T-helper 1 cell treated with Interleukin-12 subunit alpha and Interleukin-12 subunit beta and Interleukin-4 antibody, amounts not matched to agents 30 μg/mL and 1 μg/mL, for 36 hours (primary cell): ENCODE data around the gene CCS.

Experiments used
- H3K27ac Mint-ChIP-seq: one replicate; pipeline ENCODE4 v1.8.0; 2021; ENCODE audit warnings: mild to moderate bottlenecking, mixed read lengths
- H3K27me3 Mint-ChIP-seq: one replicate; pipeline ENCODE4 v1.8.0; 2021; ENCODE audit warnings: low read depth, mixed read lengths
- H3K36me3 Mint-ChIP-seq: one replicate; pipeline ENCODE4 v1.8.0; 2021; ENCODE audit warnings: low read depth, mixed read lengths
- H3K4me1 Mint-ChIP-seq: one replicate; pipeline ENCODE4 v1.8.0; 2021; ENCODE audit warnings: low read depth, mixed read lengths
- H3K4me3 Mint-ChIP-seq: one replicate; pipeline ENCODE4 v1.8.0; 2021; ENCODE audit warnings: mild to moderate bottlenecking, moderate library complexity, mixed read lengths
- H3K9me3 Mint-ChIP-seq: one replicate; pipeline ENCODE4 v1.8.0; 2021; ENCODE audit warnings: mixed read lengths

CCS gene

GRCh38 chr11:66556086-66556485 lies 36.9 kb upstream of the CCS start:
- peaks cover 8% of the 10 kb centered on the region for H3K27me3 Mint-ChIP-seq
- H3K4me1 Mint-ChIP-seq = no peaks in the 10 kb centered on the region
- H3K4me3 Mint-ChIP-seq = no peak overlapping the region
- H3K36me3 Mint-ChIP-seq = no peaks in the 10 kb centered on the region
- no peaks in the 10 kb centered on the region for H3K9me3 Mint-ChIP-seq
- H3K27ac Mint-ChIP-seq = no peak overlapping the region

- Mint-ChIP-seq H3K36me3 (no peaks in the 10 kb centered on the region), H3K4me3 (no peak overlapping the region), H3K27ac (no peak overlapping the region)
Measured at GRCh38 chr11:66557733-66558326, 35.2 kb upstream of the CCS start.

GRCh38 chr11:66559142-66559865 lies 33.7 kb upstream of the CCS start:
- Mint-ChIP-seq H3K4me3 (no peak overlapping the region), H3K27ac (no peak overlapping the region), H3K4me1 (no peaks in the 10 kb centered on the region), H3K36me3 (no peaks in the 10 kb centered on the region), H3K27me3 (peaks cover 8% of the 10 kb centered on the region), H3K9me3 (no peaks in the 10 kb centered on the region)

More at GRCh38 chr11:66557733-66558326, 35.2 kb upstream of the CCS start:
- H3K9me3 Mint-ChIP-seq = no peaks in the 10 kb centered on the region
- H3K27me3 Mint-ChIP-seq = peaks cover 8% of the 10 kb centered on the region
- no peaks in the 10 kb centered on the region for H3K4me1 Mint-ChIP-seq

- no peak overlapping the region for H3K27ac Mint-ChIP-seq
- no peak overlapping the region for H3K4me3 Mint-ChIP-seq
- peaks cover 8% of the 10 kb centered on the region for H3K27me3 Mint-ChIP-seq
- H3K36me3 Mint-ChIP-seq = no peaks in the 10 kb centered on the region
- H3K4me1 Mint-ChIP-seq = no peaks in the 10 kb centered on the region
- no peaks in the 10 kb centered on the region for H3K9me3 Mint-ChIP-seq
Measured at GRCh38 chr11:66559866-66560676, 32.9 kb upstream of the CCS start.

- Mint-ChIP-seq H3K36me3 (no peaks in the 10 kb centered on the region), H3K27ac (no peak overlapping the region), H3K4me3 (no peak overlapping the region), H3K27me3 (peaks cover 8% of the 10 kb centered on the region), H3K4me1 (no peaks in the 10 kb centered on the region), H3K9me3 (no peaks in the 10 kb centered on the region)
Measured at GRCh38 chr11:66561178-66561974, 31.6 kb upstream of the CCS start.

- Mint-ChIP-seq H3K27ac (no peak overlapping the region), H3K36me3 (no peaks in the 10 kb centered on the region), H3K27me3 (peaks cover 11% of the 10 kb centered on the region), H3K4me3 (no peak overlapping the region), H3K9me3 (no peaks in the 10 kb centered on the region), H3K4me1 (no peaks in the 10 kb centered on the region)
Measured at GRCh38 chr11:66561975-66562248, 31.1 kb upstream of the CCS start.

GRCh38 chr11:66562275-66562674 lies 30.7 kb upstream of the CCS start:
- Mint-ChIP-seq H3K4me1 (no peaks in the 10 kb centered on the region), H3K9me3 (no peaks in the 10 kb centered on the region), H3K27ac (no peak overlapping the region), H3K27me3 (peaks cover 15% of the 10 kb centered on the region), H3K4me3 (no peak overlapping the region), H3K36me3 (no peaks in the 10 kb centered on the region)

GRCh38 chr11:66562907-66563583 lies 29.9 kb upstream of the CCS start:
- Mint-ChIP-seq H3K36me3 (no peaks in the 10 kb centered on the region), H3K27ac (no peak overlapping the region), H3K9me3 (no peaks in the 10 kb centered on the region)

GRCh38 chr11:66563832-66564231 lies 29.2 kb upstream of the CCS start:
- H3K4me3 Mint-ChIP-seq = no peak overlapping the region
- no peaks in the 10 kb centered on the region for H3K36me3 Mint-ChIP-seq
- peaks cover 3% of the 10 kb centered on the region for H3K4me1 Mint-ChIP-seq

More at GRCh38 chr11:66562907-66563583, 29.9 kb upstream of the CCS start:
- no peak overlapping the region for H3K4me3 Mint-ChIP-seq
- H3K4me1 Mint-ChIP-seq = no peaks in the 10 kb centered on the region
- peaks cover 20% of the 10 kb centered on the region for H3K27me3 Mint-ChIP-seq

GRCh38 chr11:66564538-66564937 lies 28.4 kb upstream of the CCS start:
- Mint-ChIP-seq H3K36me3 (no peaks in the 10 kb centered on the region), H3K4me1 (peaks cover 3% of the 10 kb centered on the region), H3K27ac (no peak overlapping the region), H3K9me3 (no peaks in the 10 kb centered on the region), H3K27me3 (peaks cover 19% of the 10 kb centered on the region), H3K4me3 (no peak overlapping the region)

More at GRCh38 chr11:66563832-66564231, 29.2 kb upstream of the CCS start:
- Mint-ChIP-seq H3K9me3 (no peaks in the 10 kb centered on the region), H3K27ac (no peak overlapping the region), H3K27me3 (peaks cover 17% of the 10 kb centered on the region)

GRCh38 chr11:66564984-66565383 lies 28.0 kb upstream of the CCS start:
- no peaks in the 10 kb centered on the region for H3K9me3 Mint-ChIP-seq
- peaks cover 21% of the 10 kb centered on the region for H3K27me3 Mint-ChIP-seq
- H3K4me1 Mint-ChIP-seq = peaks cover 3% of the 10 kb centered on the region
- no peaks in the 10 kb centered on the region for H3K36me3 Mint-ChIP-seq
- no peak overlapping the region for H3K27ac Mint-ChIP-seq
- no peak overlapping the region for H3K4me3 Mint-ChIP-seq

GRCh38 chr11:66566221-66566620 lies 26.8 kb upstream of the CCS start:
- Mint-ChIP-seq H3K27ac (no peak overlapping the region), H3K4me3 (peak overlapping the region; percentile 12), H3K9me3 (no peaks in the 10 kb centered on the region), H3K36me3 (no peaks in the 10 kb centered on the region), H3K27me3 (peaks cover 26% of the 10 kb centered on the region), H3K4me1 (peaks cover 3% of the 10 kb centered on the region)

- H3K27me3 Mint-ChIP-seq = peaks cover 26% of the 10 kb centered on the region
- H3K36me3 Mint-ChIP-seq = no peaks in the 10 kb centered on the region
- H3K4me1 Mint-ChIP-seq = peaks cover 3% of the 10 kb centered on the region
- H3K4me3 Mint-ChIP-seq = peak overlapping the region; percentile 53
- no peak overlapping the region for H3K27ac Mint-ChIP-seq
- H3K9me3 Mint-ChIP-seq = no peaks in the 10 kb centered on the region
Measured at GRCh38 chr11:66567787-66568123, 25.2 kb upstream of the CCS start.
